HG03108 (cell line): ENCODE data around the gene DCP2.

ENCODE experiments used
- ATAC-seq: cut with Tn5 transposase; IDR thresholded peaks from one replicate; pipeline ENCODE4 v1.9.1; 2021; ENCODE audit warnings: moderate library complexity; ENCODE audit not compliant: unreplicated experiment

DCP2 gene

DNA sequence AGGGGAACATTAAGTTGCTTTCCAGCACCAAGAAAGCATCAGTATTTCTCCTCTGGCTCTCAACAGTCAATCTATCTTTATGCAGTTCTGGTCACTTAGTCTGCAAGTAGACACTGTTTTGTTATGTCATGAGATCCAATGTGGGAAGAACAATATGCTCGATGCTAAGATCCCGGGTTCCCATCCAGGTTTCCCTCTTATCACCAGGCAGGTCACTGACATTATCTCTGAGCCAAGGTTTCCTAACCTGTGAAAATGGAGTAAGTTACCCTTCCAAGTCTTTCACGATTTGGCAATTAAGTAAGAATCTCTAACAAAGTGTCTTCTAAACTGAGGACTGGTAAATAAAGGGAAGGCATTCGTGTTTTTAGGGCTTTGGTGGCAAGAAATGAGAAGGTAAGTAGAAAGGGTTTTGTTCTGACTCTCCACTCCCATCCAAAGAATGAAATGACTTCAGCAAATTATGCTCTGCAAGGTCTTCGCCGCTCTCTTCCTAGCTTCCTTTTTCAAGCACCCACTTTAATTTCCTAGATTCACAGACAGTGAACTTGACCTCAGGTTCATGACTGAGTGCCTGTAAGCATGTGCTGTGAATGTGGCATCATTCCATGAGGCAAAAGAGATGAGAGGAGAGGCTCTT lies 86.4 kb downstream of the DCP2 start:
- ATAC-seq = no peak

GRCh38 chr5:113063927-113064326 lies 87.3 kb downstream of the DCP2 start:
- ATAC-seq = no peak

GRCh38 chr5:113064806-113065205 lies 88.2 kb downstream of the DCP2 start:
- ATAC-seq = no peak

DNA sequence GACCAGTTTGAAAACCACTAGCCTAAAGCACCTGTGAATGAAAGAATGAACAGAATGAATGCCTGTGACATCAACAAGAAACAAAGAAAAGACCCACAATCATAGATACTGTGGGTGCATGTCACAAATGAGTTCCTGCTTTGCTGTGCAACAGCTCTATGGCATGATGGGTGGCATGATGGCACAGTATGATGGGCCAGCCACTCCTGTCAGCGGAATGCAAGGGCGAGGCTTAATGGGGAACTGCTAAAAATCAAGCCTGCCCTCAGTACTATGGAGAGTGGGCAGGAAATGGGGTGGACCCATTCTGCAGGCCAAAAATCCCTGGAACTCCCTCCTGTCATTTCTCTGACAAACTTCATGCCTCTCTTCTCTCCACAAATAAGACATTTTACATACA lies 89.0 kb downstream of the DCP2 start:
- no peak for ATAC-seq

GRCh38 chr5:113067635-113068344 lies 91.2 kb downstream of the DCP2 start:
- ATAC-seq = no peak

- no peak for ATAC-seq
Measured at GRCh38 chr5:113068559-113068958, 92.0 kb downstream of the DCP2 start.
